NCI-H1694 (cell line): ENCODE results near the gene PAN3.
A peak's percentile ranks its signal among the peaks of the same experiment; 100 is the strongest.

Experiments used
- DNase-seq: peaks from one replicate; lab custom pipeline; 2025; lab: John Stamatoyannopoulos, UW

Gene PAN3

DNA sequence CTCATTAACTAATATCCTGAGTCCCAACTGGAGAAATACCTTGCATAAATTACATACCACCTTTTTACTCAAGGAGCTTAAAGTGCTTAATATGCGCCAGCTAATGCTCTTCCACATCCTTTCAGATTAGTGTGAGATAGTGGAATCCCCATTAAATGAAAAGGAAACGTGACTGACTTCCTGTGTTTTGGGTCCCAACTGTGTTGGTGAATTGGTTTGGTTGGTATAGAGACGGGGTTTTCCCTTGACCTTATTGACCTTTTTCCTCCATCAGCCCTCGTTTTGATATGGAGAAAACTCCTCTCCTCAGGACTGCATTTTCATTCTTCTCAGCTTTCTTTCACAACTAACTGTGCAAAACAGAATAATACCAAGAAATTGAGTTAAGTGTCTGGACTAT, 163.5 kb downstream of the PAN3 start:
- no peak for DNase-seq

GRCh38 chr13:28306325-28306724, 168.0 kb downstream of the PAN3 start:
- no peak for DNase-seq

GRCh38 chr13:28313579-28313978, 175.2 kb downstream of the PAN3 start:
- no peak for DNase-seq

- no peak for DNase-seq
These were observed 176.5 kb downstream of the PAN3 start for GRCh38 chr13:28314879-28315278.

DNA sequence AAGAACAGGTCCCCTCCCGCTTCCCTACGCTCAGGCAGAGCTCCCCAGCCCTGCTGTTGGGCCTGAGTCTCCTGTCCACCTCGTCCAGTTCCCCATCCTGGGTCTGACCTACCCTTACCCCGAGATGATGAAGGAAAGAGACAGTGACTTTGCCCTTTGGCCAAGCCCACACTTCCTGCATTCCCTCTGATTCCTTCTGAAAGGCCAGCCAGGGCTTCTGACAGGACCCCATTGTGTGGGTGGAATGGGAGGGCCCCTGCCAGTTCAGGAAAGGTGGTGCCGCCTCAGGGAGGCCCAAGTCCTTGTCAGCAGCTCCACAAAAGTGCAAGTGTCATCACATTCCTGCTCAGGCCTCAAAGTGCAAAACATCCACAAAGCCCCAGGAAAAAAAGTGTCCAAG, 177.8 kb downstream of the PAN3 start:
- no peak for DNase-seq

DNA sequence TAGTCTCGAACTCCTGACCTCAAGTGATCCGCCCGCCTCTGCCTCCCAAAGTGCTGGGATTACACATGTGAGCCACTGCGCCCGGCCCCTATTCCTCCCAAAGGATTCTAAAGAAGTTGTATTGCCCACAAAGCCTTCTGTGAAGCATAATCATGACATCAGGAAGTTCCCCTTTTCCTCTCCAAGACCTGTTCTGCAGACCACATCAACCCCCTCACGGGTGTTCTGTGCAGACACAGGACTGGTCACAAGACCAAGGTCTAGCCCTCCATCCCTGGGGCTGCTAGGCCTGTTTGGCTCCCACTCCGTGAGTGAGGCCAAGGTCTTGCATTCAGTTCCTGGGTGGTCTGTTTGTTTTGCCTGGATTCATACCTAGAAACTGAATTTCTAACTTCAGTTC, 178.5 kb downstream of the PAN3 start:
- no peak for DNase-seq

- DNase-seq: no peak
These were observed 180.2 kb downstream of the PAN3 start for GRCh38 chr13:28318496-28318895.

- no peak for DNase-seq
These were observed 181.2 kb downstream of the PAN3 start for GRCh38 chr13:28319528-28319927.

- DNase-seq: no peak
These were observed 181.9 kb downstream of the PAN3 start for GRCh38 chr13:28320209-28320608.

- DNase-seq: no peak
These were observed 182.7 kb downstream of the PAN3 start for GRCh38 chr13:28320884-28321574.

DNA sequence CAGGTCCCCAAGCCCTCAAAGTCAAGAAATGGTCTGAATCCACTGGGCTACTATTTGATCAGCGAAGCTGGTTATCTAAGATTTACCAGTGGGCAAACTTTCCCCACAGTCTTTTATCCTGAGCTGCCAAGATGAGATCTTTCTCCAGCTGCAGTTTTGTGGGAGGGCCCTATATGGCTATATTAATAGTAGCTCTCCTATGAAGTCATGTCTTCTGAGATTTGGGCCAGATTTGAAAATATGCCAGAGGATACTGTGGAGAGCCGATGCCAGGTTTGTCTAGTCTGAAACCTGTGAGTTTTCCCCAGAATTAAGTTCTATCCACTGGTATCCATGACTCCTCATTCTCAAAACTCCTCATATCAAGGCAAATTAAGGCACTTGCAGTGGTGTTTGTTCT, 183.4 kb downstream of the PAN3 start:
- DNase-seq: no peak

DNA sequence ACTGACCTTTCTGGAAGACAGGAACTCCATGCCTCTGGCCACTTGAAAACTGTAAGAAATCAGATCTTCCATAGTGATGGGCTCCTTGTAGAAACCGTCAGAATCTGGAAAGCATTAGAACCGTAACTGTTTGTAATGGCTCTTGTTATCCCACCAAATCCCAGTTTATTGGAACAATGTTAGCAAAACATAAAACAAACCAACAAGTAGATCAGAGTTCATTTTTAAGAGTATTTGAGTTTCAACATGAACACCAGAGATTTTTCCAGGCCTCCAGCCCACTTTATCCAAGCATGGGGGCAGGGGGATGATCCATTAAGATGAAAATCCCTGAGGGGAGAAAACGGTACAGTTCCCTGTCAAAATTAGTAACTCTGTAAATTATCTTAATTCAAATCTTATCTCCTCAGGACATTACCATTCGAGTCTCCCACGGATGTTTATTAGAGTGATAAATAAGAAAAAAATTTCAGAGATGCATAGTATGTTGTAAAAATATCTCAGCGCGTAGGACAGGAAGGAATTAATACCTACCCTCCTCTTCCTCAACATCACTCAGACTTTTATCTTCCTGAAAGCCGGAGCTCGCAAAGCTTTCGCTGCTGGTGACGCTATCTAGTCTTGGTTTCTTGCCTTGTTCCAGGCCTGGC, 184.0 kb downstream of the PAN3 start:
- no peak for DNase-seq

GRCh38 chr13:28324181-28324789, 185.9 kb downstream of the PAN3 start:
- peak; percentile 48 for DNase-seq

GRCh38 chr13:28325022-28325421, 186.7 kb downstream of the PAN3 start:
- DNase-seq: no peak

DNA sequence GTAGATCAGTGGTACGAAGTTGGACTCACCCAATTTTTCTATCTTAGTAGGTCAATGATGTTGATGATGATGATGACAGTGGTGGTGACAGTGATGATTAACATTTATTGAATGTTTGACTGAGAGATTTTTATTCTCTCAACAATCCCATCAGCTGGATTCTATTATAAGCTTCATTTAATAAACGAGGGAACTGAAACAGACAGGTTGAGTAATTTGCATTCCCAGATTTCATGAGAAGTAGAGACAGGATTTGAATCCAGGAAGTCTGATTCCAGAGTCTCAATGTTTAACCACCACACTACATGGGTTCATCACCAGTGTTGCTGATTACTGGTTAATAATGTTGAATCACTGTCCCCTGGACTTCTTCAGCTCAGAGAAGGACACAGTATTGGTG, 187.7 kb downstream of the PAN3 start:
- no peak for DNase-seq

- no peak for DNase-seq
These were observed 189.3 kb downstream of the PAN3 start for GRCh38 chr13:28327373-28328270.

DNA sequence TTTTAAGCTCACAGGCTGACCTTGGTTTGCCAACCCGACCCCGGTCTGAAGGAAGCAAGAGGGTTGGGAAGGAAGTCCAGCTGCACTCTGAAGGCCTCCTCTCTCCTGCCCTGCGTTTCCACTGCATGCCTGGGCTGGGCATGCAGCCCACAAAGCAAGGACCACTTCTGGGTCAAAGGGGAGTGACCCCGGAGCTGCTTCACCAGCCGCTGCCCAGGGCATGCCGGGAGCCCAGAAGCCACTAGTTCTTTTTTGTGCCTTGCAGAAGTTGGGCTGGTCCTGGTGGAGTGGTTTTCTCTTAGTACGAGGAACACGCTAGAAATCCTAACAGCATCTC, 189.9 kb downstream of the PAN3 start:
- no peak for DNase-seq

DNA sequence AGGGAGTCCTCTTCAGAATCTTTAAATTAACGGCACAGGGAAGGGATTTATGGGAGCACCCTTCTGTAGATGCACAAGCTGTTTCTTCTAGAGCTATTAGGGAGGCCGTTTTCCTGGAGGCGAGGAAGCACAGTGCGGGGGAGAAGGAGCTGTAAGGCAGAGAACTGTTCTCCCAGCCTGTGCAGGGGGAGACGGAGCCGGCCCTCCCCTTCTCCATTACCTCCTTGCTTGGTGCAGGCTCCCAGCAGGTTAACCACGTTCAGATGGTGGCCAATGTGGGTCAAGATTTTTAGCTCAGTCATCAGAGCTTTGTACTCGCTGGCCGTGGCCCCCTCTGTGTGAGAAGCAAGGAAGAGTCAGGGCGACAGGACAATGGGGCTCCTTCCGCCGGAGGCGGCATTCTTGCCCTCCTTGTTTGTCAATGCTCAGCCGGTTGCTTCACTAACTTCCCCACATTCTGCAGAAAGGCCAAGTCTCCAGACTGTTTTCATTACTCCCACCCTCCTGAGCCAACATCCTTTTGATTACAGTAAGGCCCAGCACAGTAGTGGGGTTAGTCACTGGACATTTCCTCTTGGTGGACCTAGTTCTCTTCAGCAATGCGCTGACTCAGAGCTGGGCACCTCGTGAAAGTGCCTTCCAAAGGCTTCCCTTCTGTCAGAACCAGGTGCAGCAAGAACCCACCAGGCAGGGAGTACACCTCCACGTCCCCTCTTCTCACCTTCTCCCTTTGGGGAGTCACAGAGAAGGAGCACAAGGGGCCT, 191.2 kb downstream of the PAN3 start:
- DNase-seq: no peak

DNA sequence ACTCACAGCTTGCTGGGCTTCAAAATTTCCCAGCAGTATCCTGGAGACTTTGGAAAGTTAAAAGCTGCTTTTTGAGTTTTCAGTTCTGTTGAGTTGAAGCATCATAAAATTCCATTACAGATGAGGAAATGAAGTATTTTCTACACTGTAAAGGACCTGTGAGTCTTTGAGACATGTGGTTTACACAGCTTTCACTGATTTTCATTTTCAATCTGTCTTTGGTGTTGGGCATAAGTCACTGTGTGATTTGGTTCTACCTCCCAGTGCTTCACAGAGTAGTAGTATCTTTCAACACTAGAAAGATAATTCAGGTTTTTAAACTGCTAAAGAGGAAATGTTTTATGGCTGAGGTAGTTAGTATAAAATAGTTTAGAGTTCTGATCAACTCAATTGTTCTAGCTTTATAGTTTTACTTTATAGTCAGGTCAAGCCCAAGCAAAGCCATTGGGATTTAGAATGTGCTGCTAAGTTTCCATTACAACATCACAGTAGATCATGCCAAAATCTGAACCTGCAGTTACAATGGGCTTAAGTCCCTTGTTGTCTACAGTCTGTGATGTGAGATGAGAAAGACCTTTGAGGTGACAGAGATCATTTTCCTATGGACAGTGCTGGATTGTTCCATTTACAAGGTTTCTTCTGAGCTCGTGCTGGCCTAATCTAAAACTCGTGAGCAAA, 195.0 kb downstream of the PAN3 start:
- DNase-seq: no peak

GRCh38 chr13:28336193-28336657, 197.9 kb downstream of the PAN3 start:
- DNase-seq: no peak
